HG03521 (cell line): ENCODE results near the gene CTBP1.

Experiments
- ATAC-seq: cut with Tn5 transposase; IDR thresholded peaks from one replicate; pipeline ENCODE4 v1.9.1; 2021; ENCODE audit warnings: mild to moderate bottlenecking, moderate library complexity; ENCODE audit not compliant: unreplicated experiment

CTBP1 gene

GRCh38 chr4:1211891-1212545 is 36.9 kb downstream of the CTBP1 start:
- no peak for ATAC-seq

DNA sequence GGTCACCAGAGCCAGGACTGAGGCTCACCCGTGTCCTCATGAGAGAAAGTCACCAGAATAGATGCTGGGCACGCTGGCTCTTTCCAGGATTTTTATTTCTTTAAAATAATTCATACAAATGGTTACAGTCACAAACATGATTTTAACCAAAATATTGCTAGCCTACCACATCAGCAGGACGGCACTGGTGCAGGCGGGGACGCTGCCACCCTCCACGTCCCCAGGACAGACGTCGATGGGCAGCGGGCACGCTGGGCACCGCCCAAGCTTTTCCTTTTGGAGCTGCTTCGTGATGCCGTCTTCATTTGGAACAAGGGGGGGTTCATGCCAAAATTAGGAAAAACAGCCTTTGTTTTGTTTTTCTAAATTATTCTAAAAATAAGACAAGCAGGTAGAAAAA is 37.6 kb downstream of the CTBP1 start:
- ATAC-seq: no peak

GRCh38 chr4:1210971-1211370 is 38.0 kb downstream of the CTBP1 start:
- no peak for ATAC-seq

DNA sequence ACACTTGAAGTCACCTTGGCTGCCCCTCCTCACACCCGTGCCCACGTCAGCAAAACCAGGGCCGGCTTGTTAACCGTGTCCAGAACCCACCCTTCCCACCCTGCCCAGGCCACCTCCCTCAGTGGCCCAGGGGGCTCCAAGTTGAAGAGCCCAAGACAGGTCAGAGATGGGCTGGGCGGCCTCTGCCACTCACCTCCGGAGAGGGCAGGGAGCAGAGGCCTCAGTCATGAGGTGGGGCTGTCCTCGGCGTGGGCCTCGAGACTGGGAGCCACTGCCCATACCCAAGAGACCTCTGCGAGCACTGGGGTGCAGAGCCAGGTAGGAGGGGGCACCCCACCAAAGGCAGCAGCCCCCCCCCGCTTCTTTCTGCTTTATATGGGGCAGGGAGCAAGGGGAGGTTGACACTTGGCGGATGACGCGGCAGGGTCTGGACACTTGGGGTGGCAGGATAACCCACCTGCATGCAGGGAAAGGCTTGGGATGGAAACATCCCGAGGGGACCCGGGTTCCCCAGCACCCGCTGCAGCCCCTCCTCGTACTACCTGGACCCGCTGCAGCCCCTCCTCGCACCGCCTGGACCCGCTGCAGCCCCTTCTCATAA is 38.6 kb downstream of the CTBP1 start:
- ATAC-seq: no peak

GRCh38 chr4:1209821-1210220 is 39.1 kb downstream of the CTBP1 start:
- ATAC-seq: no peak

DNA sequence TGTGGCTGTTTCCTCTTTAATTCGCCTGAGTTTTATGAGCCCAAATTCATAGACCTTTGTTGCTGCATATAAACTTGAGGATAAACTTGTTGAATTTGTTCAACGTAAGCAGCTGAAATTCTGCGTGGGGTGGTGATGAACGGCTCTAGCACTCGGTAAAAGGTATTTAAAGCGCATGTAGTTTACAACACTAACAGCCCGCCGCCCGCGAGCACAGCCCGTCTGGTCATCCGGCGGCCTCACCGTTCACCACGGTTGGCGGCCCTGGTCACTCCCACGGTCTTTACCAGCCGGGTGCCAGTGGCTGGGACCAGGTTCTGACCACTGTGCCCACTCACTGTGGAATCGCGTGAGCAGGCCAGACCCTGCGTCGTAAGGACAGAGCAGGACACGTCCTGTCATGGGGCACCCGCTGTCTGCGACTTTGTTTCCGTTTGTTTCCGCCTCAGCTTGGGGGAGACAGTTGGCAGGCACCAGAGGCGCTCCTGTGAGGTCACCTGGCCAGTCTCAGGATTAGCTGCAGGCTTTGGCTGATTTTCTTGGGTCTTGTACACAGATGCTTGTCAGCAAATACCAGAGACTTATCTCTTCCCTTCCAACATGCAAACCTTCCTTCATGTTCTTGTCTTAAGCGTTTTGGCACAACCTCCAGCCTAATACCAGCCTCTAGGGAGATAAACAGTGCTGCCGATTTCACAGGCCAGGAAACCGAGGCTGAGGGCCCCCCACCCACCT is 39.8 kb downstream of the CTBP1 start:
- no peak for ATAC-seq

- no peak for ATAC-seq
These were observed 40.5 kb downstream of the CTBP1 start for GRCh38 chr4:1208266-1208961.

DNA sequence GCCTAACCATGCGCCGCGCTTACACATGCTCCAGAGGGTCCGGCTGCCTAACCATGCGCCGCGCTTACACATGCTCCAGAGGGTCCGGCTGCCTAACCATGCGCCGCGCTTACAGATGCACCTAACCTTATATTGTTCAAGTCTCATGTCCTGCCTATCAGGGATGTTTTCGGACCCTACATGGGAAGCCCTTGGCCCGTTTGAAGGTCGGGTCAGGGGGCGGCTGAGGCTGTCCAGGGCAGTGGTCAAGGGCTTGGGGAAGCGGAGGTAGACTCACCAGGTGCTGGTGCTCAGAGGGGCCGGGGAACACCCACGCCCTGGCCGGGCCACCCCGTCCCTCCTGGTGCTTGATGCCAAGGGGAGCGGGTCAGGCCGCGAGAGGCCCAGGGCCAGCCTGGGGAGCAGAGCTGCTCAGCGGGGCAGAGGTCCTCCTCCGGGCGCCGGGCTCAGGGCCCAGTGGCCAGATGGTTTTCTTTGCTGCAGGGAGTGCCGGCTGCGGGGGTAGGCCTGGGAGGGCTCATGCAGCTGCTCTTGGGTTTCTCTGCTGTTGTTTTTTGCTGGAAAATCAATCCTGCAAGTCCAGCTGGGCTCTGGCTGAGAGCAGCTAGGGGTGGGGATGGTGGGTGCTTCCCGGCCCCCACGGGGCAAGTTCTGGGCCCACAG is 41.2 kb downstream of the CTBP1 start:
- no peak for ATAC-seq

GRCh38 chr4:1207157-1207470 is 41.8 kb downstream of the CTBP1 start:
- no peak for ATAC-seq

DNA sequence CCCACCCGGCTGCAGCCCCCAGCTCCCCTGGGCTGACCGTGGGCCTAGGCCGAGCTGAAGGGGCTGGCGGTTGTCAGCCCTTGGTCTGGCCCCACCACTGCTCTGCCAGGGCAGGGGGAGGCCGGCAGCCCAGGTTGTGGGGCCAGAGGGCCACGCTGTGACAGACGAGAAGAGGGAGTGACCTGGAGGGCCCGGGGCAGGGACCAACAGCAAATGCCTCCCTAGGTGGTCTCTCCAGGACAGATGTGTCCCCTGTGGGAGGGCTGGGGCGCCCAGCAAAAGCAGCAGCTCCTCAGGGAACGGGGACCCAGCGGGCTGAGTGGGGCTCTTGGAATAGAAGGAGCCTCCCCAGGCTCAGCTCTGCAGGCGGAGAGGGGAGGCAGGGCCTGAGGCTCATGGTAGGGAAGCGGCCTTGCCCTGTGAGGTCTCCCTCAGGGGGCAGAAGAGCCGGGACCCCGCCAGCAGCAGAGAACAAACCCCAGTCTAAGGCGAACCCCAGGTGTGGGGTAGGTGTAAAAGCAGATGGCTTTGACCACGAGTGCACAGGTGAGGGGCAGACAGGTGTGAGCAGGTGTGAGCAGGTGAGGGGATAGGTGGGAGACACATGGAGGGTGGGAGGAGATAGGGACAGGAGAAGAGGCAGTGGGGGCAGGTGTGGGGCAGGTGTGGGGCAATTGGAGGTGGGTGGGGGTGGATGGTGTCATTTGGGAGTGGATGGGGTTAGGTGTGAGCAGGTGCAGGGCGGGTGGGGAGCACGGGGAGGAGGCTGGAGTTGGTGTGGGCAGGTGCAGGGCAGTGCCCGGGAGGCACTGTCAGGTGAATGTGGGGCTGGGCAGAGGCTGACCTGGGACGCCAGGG is 42.4 kb downstream of the CTBP1 start:
- no peak for ATAC-seq

DNA sequence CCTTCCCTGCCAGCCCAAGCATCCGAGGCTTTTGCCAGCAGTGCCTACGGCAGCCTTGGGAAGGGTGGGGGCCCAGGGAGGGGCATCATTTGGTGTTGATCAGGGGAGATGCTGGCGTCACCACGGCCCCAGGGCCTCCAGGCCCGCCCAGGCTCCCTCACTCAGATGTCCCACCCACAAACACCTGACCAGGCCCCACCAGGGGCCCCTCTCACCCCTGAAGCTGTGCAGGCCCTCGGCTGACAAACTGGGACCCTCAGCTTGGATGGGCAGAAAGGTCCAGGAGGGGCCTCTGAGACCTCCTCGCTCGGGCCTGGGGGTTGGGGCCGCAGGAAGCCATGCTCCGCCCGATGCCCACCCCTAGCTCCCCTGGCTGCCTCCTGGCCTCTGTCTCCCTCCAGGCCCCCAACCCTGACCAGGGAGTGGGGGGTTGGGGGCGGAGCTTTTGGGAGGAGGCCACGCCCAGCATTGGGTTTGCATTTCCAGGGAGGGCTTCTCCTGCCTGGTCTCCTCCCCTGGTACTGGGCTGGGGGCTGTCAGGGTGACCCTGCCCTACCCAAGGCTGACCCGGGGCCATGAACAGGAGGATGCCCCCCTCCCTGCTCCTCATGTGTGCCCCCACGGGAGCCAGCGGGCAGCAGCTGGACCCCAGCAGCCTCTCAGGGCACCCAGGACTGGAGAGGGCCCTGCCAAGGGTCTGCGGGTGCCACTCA is 43.2 kb downstream of the CTBP1 start:
- no peak for ATAC-seq

DNA sequence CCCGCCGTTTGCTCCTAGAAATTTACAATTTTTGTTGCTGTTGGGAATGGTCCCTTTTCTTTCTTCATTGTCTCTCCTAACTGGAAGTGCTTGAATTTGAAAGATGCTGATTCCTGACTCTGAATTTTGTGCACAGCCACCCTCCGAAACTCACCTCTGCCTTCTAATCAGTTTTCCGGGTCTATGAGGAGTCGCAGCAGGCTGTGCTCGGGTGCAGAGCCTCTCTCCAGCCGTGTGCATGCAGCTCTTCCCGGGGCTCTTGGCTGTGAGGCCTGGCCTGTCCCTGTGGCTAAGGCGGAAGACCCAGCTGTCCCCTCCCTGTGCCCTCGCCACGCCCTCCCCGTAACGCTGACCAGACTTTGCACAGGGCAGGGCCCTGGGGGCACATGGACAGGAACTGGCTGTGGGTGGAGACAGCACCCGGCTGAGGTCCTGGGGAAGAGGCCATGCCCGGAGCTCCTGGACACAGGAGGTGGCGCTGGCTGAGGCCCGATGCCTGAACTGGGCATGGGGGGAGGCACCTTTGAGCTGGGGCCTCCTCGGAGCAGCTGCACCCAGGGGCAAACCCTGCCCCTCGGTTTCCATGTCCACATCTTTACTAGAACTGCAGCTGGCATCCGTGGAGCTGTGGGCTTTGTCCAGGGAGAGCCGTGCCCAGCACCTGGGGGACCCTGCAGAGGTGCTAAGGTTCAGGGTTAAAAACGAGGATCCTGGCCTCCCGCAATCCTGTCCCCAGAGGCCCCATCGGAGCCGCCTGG is 43.9 kb downstream of the CTBP1 start:
- ATAC-seq: no peak

GRCh38 chr4:1204286-1204827 is 44.6 kb downstream of the CTBP1 start:
- ATAC-seq: no peak

DNA sequence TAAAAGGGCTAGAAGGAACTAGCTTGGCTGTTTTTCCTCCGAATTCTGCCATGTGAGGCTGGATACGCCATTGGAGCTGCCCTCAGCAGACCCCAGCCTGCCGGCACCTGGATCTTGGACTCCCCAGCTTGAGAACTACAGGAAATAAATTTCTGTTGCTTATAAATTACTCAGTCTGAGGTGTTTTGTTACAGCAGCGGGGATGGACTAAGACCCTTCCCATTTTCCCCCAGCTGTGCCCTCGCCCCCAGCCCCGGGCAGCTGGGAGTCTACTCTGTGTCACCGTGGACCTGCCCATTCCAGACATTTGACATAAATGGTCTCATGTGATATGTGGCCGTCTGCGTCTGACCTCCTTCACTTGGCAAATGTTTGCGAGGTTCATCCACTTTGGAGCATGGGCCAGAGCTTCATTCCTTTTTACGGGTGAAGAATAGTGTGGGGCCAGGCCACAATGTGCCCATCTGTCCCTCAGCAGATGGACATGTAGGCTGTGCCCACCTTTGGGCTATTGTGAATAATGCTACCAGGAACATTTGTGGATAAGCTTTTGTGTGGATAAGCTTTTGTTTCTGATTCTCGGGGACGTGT is 45.8 kb downstream of the CTBP1 start:
- ATAC-seq: no peak

DNA sequence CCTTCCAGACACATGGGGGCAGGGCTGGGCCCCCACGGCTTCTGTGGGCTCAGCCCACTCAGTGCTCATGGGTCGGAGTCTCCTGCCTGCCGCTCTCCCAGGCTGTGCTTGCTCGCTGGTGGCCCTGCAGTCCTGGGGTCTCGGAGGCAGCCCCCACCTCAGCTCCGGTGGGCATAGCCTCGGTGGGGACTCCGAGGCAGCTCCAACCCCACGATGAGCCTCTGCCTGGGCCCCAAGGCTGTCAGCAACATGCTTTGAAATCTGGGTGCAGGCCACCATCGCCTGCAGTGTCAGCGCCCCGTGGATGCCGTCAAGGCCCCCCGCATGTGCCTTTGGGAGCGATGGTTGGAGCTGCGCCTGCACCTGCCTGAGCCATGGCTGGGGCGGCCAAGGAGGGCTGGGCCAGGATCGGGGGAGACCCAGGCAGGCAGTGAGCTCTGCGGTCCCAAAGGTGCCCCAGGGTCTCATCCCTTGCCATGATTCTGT is 46.4 kb downstream of the CTBP1 start:
- no peak for ATAC-seq

- no peak for ATAC-seq
These were observed 46.9 kb downstream of the CTBP1 start for GRCh38 chr4:1201851-1202525.

DNA sequence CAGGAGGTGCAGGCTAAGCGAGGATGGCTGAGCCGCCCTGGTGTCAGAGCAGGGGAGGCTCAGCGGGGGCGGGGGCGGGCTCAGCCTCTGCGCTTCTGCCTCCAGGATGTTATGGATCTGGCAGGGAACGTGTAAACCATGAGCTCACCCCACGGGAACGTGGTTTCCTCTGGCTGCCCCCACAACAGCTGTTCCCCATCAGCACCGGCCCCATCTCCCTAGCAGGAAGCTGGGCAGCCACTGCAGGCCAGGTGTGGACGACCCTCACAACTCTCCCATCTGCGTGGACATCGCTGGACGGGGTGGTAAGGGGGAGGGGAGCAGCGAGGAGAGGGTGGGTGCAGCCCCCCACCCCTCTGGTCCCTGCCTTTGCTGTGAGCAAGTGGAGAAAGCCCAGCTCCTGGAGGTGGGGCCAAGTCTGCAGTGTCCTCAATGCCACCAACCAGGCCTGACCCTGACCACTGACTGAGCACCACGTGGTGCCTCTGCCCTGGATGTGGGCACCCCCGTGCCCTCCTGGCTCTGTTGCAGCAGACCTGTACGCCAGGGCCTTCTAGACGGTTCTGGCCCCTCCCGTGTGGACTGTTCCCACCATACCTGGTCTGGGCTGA is 48.4 kb downstream of the CTBP1 start:
- ATAC-seq: no peak
